ENCODE results near the gene WNT10A. TPM values are rescaled to one million over a fixed set of nuclear protein-coding genes. Genes with fewer than 3 reads are reported as not detected.

WNT10A gene
- total RNA-seq, 3 donors from 2014 or later = 0.88 to 2.9 TPM; not detected in 1

GRCh38 chr2:218865396-218865795, 15.3 kb upstream of the WNT10A start:
- DNase-seq (ENCODE audit: low spot score in 2 of 2) = no peak
- H3K27me3 ChIP-seq = no peaks in the 10 kb centered on the region
- H3K4me3 ChIP-seq = no peak overlapping the region
- no peaks in the 10 kb centered on the region for H3K9me3 ChIP-seq
- intact Hi-C loops (cut with DNase I; ENCODE audit: low total_unique reads) = no loop called here
- peak overlapping the region in 1 of 2 donors; percentile 55 for H3K27ac ChIP-seq
- no peak for TF ChIP-seq CTCF (IDR thresholded peaks at IDR 0.05)
- TF ChIP-seq POLR2A (IDR thresholded peaks at IDR 0.05) = no peak
- no peak for TF ChIP-seq POLR2AphosphoS5 (IDR thresholded peaks at IDR 0.05)
- no peaks in the 10 kb centered on the region for H3K4me1 ChIP-seq
- H3K36me3 ChIP-seq = no peaks in the 10 kb centered on the region

GRCh38 chr2:218865999-218866398, 14.7 kb upstream of the WNT10A start:
- Histone ChIP-seq H3K9me3 (no peaks in the 10 kb centered on the region), H3K27me3 (peaks cover 0 to 4% of the 10 kb centered on the region in 2 donors), H3K4me1 (no peaks in the 10 kb centered on the region), H3K4me3 (no peak overlapping the region), H3K36me3 (no peaks in the 10 kb centered on the region), H3K27ac (peak overlapping the region in 1 of 2 donors; percentile 55)
- TF ChIP-seq POLR2A (IDR thresholded peaks at IDR 0.05) = no peak
- intact Hi-C loops (cut with DNase I; ENCODE audit: low total_unique reads) = no loop called here
- no peak for DNase-seq (ENCODE audit: low spot score in 2 of 2)

GRCh38 chr2:218867900-218868299, 12.8 kb upstream of the WNT10A start:
- Histone ChIP-seq H3K36me3 (no peaks in the 10 kb centered on the region), H3K27me3 (peaks cover 0 to 19% of the 10 kb centered on the region in 2 donors), H3K4me1 (no peaks in the 10 kb centered on the region), H3K27ac (peak overlapping the region in 1 of 2 donors; percentile 19), H3K4me3 (no peak overlapping the region), H3K9me3 (no peaks in the 10 kb centered on the region)
- TF ChIP-seq POLR2AphosphoS5 (IDR thresholded peaks at IDR 0.05) (no peak), POLR2A (IDR thresholded peaks at IDR 0.05) (no peak), CTCF (IDR thresholded peaks at IDR 0.05) (no peak)
- intact Hi-C loops (cut with DNase I; ENCODE audit: low total_unique reads) = no loop called here
- DNase-seq (ENCODE audit: low spot score in 2 of 2) = no peak

GRCh38 chr2:218869064-218869463, 11.6 kb upstream of the WNT10A start:
- H3K36me3 ChIP-seq = no peaks in the 10 kb centered on the region
- DNase-seq (ENCODE audit: low spot score in 2 of 2) = no peak
- H3K4me1 ChIP-seq = no peaks in the 10 kb centered on the region
- H3K27me3 ChIP-seq = peaks cover 0 to 26% of the 10 kb centered on the region in 2 donors
- no peaks in the 10 kb centered on the region for H3K9me3 ChIP-seq
- H3K27ac ChIP-seq = no peak overlapping the region
- intact Hi-C loops (cut with DNase I; ENCODE audit: low total_unique reads) = no loop called here
- TF ChIP-seq CTCF (IDR thresholded peaks at IDR 0.05) (no peak), POLR2AphosphoS5 (IDR thresholded peaks at IDR 0.05) (no peak), POLR2A (IDR thresholded peaks at IDR 0.05) (no peak)
- no peak overlapping the region for H3K4me3 ChIP-seq

GRCh38 chr2:218870984-218871344, 9.7 kb upstream of the WNT10A start:
- Histone ChIP-seq H3K27me3 (peaks cover 0 to 26% of the 10 kb centered on the region in 2 donors), H3K4me3 (peak overlapping the region in 2 of 3 donors; percentile 15 to 52)
- intact Hi-C loops (cut with DNase I; ENCODE audit: low total_unique reads) = no loop called here

More at GRCh38 chr2:218870984-218871344, 9.7 kb upstream of the WNT10A start:
- H3K36me3 ChIP-seq = no peaks in the 10 kb centered on the region
- TF ChIP-seq CTCF (IDR thresholded peaks at IDR 0.05) (no peak), POLR2A (IDR thresholded peaks at IDR 0.05) (no peak), POLR2AphosphoS5 (IDR thresholded peaks at IDR 0.05) (no peak)
- H3K9me3 ChIP-seq = no peaks in the 10 kb centered on the region
- no peak for DNase-seq (ENCODE audit: low spot score in 2 of 2)
- no peaks in the 10 kb centered on the region for H3K4me1 ChIP-seq
- no peak overlapping the region for H3K27ac ChIP-seq
